ENCODE measurements around the gene TBC1D1. TPM values are rescaled to one million over a fixed set of nuclear protein-coding genes. Genes with fewer than 3 reads are reported as not detected.

Gene TBC1D1
- total RNA-seq, 1 experiment from 2014 or later, result 130 TPM

DNA sequence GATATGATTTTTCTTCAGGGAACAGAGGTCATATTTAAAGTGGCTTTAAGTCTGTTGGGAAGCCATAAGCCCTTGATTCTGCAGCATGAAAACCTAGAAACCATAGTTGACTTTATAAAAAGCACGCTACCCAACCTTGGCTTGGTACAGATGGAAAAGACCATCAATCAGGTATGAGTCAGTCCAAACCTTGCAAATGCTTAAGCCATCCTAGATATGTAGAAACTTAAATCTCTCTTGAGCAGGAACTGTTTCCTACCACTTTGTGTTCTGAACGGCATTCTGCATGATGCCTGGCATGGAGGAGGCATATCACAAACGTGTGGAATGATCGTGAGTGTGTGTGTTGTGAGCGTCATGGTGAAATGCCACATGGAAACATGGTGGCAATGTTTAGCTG lies 234.1 kb downstream of the TBC1D1 start:
- no peak for DNase-seq (ENCODE audit: low read depth)

DNA sequence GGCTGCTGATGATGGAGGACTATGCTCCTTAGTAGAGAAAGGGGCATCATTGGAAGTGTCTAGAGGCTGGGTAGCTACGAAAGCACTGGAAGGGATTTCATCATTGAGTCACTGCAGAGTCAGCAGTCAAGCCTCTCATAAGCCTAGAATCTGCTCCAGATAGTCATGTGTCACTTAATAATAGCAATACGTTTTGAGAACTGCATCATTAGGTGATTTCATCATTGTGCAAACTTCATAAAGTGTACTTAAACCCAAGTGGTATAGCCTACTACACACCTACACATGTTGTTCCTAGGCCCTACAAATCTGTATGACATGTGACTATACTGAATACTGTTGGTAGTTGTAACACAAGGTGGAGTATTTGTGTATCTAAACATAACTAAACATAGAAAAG lies 234.9 kb downstream of the TBC1D1 start:
- no peak for DNase-seq (ENCODE audit: low read depth)

GRCh38 chr4:38128478-38129459 lies 237.9 kb downstream of the TBC1D1 start:
- no peak for DNase-seq (ENCODE audit: low read depth)

DNA sequence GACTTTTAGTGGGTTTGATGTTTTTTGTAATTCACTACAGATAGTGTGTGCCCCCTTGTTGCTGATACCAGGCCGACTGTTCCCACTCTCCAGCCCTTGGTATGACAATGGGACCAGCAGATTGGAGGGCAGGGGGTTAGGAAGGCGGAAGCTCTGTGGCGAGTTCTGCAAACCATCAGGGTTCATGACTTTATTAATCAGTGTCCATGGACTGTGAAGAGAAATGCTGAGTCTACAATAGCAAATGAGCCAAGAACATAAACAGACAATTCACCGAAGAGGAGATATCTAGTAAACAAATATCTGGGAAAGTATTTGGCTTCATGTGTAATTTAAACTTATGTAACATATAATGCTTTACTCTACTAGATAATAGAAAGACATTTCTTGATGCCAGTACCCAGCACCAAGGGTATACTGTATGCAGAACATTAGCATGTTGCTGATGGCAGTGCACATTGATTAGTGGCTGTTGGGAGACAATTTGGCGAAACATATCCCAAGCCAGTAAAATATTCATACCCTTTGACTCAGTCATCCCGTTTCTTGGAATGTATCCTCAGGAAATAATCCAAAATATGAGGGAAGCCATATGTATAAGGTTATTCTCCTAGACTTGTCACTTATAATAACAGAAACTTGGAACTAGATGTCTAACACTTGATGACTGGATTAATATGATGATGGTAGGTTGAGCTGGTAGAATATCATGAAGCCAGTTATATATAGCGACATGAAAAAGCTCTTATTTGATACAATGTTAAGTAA lies 238.8 kb downstream of the TBC1D1 start:
- no peak for DNase-seq (ENCODE audit: low read depth)

DNA sequence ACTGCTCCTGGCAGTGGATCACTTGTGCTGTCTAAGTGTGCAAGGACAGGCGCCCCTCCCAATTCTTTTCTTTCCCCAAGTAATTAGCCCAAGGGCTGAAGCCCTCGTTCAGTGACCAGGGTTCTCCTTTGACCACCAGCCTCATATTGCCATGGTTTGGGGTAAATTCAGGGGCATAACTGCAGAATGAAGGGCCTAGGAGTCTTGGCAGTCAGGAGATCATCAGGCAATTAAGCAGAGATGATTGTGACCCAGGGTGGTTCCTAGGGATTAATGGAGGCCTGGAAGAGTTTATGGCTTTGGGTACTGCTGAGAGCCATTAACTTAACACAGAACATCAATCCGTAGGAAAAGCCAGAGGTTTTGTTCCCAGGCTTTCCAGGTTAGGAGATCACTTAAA lies 240.0 kb downstream of the TBC1D1 start:
- no peak for DNase-seq (ENCODE audit: low read depth)

- DNase-seq (ENCODE audit: low read depth), result peak; percentile 83
Measured at GRCh38 chr4:38131371-38132091, 240.6 kb downstream of the TBC1D1 start.

GRCh38 chr4:38132107-38132673 lies 241.3 kb downstream of the TBC1D1 start:
- DNase-seq (ENCODE audit: low read depth), result peak; percentile 99

GRCh38 chr4:38132843-38133662 lies 242.2 kb downstream of the TBC1D1 start:
- no peak for DNase-seq (ENCODE audit: low read depth)

DNA sequence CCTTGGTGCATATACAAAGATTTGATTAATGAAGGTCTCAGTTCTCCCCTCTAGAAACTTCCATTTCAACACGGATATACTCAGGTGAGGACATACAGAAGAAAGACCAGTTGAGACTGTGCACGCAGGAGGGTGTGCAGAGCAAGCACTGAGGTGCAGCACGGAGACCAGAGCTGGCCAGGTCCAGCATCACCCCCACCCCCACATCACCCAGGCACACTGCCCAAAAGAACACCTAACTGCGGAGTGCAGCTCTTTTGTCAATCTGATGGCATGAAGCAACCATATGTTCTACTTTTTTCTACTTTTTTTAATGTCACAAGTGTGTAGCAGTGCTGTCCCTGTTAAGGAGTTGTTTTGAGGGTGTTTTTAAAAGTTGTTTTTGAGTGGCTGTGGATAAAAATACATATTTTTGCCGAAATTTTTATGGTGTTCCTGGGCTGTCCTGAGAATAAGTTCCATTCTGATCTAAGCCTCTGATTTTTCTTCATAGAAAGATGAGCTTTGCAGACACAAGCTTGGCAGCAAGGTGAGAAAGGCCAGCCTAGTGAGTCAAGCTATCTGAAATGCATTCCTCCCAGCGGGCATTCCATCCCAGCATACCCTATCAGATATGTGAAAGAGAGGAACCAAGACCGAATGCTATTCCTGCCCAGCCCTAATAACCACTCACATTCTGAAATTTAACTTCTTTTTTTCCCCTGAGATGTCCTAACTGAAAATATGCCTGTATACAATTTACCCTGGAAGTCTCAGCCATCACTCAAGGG lies 243.0 kb downstream of the TBC1D1 start:
- peak; percentile 41 for DNase-seq (ENCODE audit: low read depth)

- DNase-seq (ENCODE audit: low read depth), result no peak
Measured at GRCh38 chr4:38135201-38135600, 244.3 kb downstream of the TBC1D1 start.

DNA sequence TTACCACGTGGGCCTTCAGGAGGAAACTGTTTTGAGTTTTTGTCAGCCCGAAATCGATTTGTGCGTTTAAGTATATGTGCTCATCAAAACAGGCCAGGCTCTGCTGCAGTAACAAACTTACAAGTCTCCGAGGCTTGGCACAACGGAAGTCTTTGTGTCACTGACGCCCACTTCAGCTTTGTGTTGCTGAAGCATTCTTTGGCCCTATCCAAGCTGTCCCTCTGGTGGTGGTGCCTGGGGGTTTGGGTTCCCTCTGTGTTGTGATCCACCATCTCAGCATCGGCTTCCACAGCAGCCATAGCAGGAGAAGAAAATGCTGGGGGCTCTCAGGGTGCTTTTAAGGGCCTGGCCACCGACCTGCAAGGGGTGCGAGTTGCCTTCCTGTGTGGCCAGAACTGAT lies 245.7 kb downstream of the TBC1D1 start:
- DNase-seq (ENCODE audit: low read depth), result no peak

DNA sequence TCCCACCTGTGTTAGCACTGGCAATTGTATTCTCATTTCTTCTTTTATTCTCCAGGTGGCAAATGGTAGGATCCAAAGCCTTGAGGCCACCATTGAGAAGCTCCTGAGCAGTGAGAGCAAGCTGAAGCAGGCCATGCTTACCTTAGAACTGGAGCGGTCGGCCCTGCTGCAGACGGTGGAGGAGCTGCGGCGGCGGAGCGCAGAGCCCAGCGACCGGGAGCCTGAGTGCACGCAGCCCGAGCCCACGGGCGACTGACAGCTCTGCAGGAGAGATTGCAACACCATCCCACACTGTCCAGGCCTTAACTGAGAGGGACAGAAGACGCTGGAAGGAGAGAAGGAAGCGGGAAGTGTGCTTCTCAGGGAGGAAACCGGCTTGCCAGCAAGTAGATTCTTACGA lies 246.2 kb downstream of the TBC1D1 start:
- DNase-seq (ENCODE audit: low read depth), result no peak

DNA sequence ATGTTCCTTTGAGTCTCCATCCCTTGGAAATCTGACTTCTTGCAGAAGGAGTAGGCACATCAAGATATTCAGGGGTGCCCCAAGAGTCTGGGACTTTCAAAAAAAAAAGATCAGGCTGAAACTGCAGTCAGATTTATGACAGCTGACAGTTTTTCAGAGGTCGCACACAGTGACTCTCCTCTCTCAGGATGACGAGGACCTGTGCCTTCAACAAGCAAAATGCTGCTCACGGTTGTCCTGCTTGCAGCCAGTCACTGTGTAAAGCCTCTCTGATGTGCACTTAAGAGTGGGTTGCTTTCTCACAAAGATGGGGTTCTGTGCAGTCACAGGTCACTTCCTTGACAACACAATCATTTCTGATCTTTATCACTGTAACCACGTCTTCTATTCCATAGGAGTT lies 247.5 kb downstream of the TBC1D1 start:
- DNase-seq (ENCODE audit: low read depth), result no peak

DNA sequence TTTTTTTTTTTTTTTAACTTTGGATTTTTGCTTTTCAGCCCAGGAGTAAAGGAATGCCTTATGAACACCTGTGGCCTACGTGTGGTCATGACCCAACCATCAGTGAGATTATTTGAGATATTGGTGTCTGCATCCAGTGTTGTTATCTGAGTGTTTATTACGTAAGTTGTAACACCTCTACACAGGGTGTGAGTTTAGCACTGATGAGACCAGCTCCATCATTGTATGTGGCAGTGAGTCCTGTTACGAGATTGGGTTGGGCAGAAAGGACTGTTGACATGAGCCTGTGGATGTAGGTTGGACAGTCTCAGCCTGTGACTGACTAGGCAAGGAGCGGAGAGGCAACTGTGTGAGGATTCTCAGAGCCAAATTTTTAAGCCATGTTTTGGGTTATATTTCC lies 248.3 kb downstream of the TBC1D1 start:
- no peak for DNase-seq (ENCODE audit: low read depth)

DNA sequence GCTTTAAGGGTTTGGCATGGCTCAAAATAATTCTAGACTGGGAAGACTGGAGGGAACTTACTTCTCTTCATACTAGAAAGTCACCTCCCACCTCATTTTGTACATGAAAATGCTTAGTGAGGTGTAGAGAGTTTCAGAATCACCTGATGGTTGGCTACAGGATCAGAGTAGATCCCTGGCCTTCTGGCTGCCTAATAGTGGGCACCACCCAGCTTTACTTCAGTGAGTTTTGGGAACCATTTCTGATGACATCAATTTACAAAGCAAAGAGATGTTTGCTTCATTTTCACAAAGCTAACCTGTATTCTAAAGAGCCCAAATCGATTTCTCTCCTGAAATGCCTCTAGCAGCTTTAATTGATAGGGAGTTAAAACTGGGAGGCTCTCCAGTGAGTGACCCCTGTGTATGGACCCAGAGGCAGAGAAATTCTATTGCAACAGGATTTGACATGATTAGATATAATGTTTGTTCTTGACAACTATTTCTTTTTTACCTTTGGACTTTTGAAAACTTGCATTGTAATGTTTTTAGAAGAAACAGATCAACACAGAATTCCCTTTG lies 249.8 kb downstream of the TBC1D1 start:
- no peak for DNase-seq (ENCODE audit: low read depth)

DNA sequence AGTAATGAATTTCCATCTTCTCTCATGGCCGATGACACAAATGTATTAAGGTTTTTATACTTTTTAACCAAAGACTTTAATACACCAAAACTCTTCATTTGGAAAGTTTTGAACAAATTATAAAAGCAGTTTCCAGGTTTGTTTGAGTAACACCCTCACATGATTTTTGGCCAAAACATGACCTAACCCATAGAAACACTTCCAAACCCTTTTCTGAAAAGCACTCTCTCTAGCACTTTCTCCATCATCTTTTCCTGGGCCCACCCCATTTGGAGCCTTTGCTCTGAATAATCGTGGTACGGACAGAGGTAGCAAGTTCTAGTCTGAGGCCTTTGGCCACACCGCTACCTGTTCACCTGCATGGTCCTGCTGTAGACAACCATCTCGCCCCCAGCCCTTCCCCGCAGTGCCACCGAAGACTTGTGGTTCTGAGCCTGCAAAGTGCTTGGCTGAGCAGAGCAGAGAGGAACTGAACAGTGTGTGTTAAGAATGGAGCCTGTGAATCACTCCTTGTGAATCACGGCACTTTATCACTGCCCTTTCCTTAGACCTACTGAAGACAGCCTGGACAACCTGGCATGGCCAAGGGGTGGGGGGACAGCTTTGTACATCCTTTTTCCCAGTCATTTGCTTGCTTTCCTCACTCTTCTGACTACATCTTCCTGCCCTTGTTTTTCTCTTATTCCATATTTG lies 251.1 kb downstream of the TBC1D1 start:
- DNase-seq (ENCODE audit: low read depth), result peak; percentile 86

DNA sequence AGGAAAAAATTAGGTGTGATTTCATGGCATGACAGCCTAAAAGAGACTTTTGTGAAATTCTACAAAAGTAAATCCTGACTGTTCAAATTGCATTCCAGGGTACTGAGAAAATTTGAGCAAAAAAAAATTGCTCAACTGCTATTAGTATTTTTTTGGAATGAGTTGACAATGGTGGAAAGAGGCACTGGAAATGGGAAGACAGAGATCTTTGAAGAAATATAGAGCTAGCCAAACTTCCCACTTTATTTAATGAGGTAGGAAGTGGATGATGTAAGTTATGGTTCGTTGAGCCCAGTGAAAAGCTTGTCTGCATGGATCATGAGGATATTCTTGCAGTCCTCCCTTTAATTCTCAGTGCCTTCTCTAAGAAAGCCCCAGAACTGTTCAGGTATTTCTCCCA lies 253.1 kb downstream of the TBC1D1 start:
- DNase-seq (ENCODE audit: low read depth), result no peak

GRCh38 chr4:38145033-38145678 lies 254.3 kb downstream of the TBC1D1 start:
- DNase-seq (ENCODE audit: low read depth), result no peak

DNA sequence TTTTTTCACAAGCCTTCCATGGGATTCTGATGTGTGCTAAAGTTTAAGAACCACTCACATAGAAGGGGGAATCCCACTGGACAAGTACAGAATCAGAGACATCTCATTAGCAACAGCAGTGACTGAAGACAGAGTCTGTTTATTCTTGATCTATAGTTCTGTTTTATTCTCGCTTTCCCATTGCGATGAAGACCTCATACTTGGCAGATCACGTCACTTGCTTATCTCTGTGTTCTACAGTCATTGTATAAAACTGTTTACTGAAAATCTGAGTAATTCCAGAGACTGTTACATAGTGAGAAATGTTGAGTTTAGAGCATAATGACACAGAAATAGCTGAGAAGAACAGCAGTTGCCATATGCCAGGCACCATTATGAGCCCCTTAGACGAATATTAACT lies 254.9 kb downstream of the TBC1D1 start:
- peak; percentile 89 for DNase-seq (ENCODE audit: low read depth)

Measured in M059J (cell line).